NCI-H2029 treated with DMSO at 0.1 percent for 48 hours (cell line): ENCODE results near the gene OR4K2.
"Not testable (repeated sequence)": the region's sequence is repeated elsewhere in the genome, so short reads cannot be mapped to it uniquely, and the experiment has no call there.

Source experiments
- DNase-seq: peaks from one replicate; lab custom pipeline; 2025; lab: John Stamatoyannopoulos, UW

OR4K2 gene, protein sequence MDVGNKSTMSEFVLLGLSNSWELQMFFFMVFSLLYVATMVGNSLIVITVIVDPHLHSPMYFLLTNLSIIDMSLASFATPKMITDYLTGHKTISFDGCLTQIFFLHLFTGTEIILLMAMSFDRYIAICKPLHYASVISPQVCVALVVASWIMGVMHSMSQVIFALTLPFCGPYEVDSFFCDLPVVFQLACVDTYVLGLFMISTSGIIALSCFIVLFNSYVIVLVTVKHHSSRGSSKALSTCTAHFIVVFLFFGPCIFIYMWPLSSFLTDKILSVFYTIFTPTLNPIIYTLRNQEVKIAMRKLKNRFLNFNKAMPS

GRCh38 chr14:19874842-19875241 is at the start of gene OR4K2:
Gene OR4K2 (plus strand): TSS chr14:19875142. CDS start chr14:19876268, 1,126 bp downstream.
- no peak for DNase-seq

GRCh38 chr14:19827626-19828244 is 47.2 kb upstream of the OR4K2 start:
- not testable (repeated sequence) for DNase-seq

- no peak for DNase-seq
Measured at GRCh38 chr14:19828314-19828713, 46.6 kb upstream of the OR4K2 start.

GRCh38 chr14:19834203-19834848 is 40.6 kb upstream of the OR4K2 start:
- DNase-seq = not testable (repeated sequence)

DNA sequence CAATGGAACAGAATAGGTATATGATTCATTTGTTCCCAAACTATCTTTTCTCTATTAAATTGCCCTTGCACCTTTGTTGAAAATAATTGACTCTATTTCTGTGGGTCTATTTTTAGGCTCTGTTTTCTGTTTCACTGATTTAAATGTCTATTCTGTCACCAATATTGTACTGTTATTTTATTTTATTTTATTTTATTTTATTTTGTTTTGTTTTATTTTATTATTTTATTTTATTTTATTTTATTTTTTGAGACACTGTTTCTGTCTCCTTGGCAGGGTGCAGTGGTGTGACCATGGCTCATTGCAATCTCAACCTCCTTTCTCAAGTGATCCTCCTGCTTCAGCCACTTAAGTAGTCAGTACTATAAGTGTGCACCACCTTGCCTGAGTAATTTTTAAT is 36.5 kb upstream of the OR4K2 start:
- no peak for DNase-seq

- DNase-seq = no peak
Measured at GRCh38 chr14:19851365-19851764, 23.6 kb upstream of the OR4K2 start.

- not testable (repeated sequence) for DNase-seq
Measured at GRCh38 chr14:19866061-19866669, 8.8 kb upstream of the OR4K2 start.

DNA sequence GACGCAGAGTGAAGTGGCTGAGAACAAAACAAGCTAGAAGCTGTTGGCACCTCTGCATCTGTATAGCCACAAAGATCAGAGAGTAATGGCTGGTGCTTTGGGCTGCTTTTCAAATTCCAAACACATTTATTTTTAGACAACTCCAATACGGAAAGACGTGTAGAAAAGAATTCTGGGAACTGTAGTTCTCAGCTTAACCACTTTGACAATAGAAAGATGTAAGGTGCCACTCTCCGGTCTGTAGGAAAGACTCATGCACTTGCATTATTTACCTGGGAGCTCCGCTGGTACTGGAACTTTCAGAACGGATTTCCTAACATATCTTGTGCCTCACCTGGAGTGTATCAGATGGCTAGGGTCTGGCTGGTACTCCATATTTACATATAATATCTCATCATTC is 1.8 kb upstream of the OR4K2 start:
- no peak for DNase-seq

- no peak for DNase-seq
Measured at GRCh38 chr14:19878029-19878642, 3.2 kb downstream of the OR4K2 start.

DNA sequence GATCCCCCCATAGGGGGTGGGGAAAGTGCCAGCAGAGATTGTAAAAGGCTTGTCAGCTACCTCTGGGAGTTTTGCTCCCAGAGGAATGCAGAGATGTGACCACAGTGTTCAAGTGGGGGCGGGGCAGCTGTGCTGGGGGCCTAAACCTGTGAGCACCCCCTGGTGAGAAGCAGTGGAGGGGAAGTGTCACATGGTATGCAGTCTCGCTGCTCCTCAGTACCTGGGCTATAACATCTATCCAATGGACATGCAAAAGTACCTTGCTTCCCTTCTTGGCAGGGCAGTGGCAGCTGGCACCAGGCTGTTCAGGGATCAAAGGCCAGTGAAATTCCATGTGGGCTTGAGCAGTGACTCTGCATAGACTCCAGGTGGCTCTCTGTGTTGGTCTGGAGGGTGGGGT is 20.3 kb downstream of the OR4K2 start:
- no peak for DNase-seq

GRCh38 chr14:19900999-19901398 is 26.1 kb downstream of the OR4K2 start:
- no peak for DNase-seq

GRCh38 chr14:19902409-19902808 is 27.5 kb downstream of the OR4K2 start:
- DNase-seq = no peak

DNA sequence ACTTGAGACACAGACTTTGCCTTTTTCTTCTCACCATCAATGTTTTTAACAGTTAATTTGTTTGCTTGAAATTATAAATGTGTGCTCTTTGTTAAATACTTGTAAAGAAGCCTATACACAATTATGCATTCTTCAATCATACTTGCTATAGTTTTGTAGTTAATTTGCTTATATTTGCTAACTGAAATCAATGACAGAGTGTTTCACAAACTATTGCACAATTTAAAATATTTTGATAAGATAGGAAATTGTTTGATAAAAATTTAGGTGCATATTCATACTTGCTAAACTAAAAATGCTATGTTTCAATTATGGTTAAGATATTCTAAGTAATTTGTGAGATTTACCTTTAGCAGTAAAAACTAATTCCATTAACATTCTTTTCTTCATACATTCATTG is 31.7 kb downstream of the OR4K2 start:
- no peak for DNase-seq

DNA sequence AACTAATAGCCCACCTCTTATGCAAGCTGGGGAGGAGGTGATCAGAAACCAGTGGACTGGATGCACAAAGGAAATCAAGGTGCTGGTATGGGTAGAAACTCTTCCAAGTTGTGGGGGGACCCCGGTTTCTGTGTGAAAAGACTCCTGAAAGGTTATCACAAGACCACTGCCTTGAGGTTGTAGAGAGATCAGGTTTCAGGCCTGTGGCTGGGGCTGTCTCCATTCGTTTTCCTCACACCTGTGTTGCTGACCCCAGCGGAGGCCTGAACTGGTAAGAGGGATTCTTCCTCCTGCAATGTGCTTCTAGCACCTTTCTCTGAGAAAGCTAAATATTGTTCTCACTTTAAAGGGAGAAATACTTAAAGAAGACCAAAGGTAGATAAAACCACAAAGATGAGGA is 36.2 kb downstream of the OR4K2 start:
- no peak for DNase-seq

- no peak for DNase-seq
Measured at GRCh38 chr14:19917243-19917642, 42.3 kb downstream of the OR4K2 start.

DNA sequence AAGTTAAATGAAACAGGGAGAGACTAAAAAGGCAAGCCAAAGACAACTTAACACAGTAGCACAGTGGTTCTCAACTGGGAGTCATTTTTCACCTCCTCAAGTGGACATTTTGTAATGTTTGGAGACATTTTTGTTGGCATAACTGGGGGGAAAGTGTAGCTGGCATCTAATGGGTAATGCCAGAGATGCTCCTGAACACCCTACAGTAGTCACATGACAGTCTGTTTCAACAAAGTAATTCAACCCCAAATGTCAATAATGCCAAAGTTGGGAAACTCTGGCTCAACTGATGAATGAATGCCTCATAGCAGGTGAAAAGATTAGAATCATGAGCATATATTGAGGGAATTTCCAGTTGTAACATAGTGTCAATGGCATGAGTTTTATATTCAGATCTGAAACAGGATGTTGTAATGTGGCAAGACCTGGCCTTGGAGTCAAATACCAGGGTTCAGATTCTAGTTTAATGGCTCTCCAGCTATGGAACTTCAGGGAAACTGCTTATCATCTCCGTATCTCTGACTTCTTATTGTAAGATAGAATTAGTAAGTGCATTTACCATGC is 43.1 kb downstream of the OR4K2 start:
- no peak for DNase-seq

DNA sequence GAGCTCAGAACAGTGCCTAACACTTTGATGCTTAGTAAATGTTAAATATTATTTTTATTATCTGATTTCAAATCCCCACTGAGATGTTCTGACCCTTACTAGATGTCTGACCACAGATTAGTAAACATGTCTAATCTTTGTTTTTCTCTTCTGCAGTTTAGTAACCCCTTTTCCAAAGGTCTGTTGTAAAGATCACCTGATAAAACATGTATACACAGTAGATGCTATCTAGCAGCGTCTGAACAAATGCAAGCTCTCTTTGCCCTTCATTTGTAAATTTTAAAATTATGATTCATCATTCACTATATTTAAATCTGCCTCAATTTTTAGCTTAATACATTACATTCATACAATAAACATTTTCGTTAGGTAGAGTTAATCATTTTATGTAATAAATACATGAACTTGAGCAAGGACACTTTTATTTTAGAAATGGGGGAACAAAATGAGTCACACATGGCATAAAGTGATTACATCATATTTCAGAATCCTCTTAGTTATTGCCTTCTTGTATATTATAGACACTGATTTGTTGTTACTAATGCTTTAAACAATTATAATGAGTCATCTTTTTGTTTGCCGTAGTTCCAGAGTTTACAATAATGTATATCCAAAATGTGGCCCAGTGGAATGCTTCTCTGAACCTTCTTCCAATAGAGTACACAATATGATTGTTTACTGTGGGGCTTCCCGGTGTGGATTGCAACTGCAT is 43.8 kb downstream of the OR4K2 start:
- no peak for DNase-seq

DNA sequence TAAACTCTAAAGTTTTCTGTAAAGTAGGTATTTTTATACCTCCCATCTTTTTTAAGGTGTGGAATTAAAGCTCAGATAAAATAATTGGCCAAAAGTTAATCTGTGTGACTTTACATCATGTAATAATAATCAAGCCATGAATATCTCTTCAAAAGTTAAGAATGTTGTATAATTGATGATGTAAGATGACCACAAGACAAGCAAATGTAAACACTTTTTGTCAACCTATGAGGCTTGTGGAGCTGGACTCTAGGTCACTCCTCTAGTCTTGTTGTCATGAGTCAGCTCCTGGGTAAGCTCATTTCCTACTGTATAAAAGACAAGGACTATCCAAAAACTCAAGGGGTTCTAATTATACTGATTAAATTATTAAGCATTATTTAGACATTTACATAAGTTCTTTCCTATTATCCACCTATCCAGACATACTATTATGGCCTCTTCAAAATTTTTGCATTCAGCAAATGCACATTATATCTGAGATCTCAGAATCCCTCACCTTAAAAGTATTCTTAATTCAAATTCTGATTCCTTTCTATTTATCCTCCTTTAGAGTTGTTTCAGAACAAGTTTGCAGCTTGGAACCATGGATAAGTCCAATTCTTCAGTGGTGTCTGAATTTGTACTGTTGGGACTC is 45.2 kb downstream of the OR4K2 start, which contains the start of gene OR4K5:
Gene OR4K5 (plus strand): TSS at position 587 of the 637 bp plus-strand sequence. CDS start 0 bp downstream, at position 587.
- DNase-seq = no peak

DNA sequence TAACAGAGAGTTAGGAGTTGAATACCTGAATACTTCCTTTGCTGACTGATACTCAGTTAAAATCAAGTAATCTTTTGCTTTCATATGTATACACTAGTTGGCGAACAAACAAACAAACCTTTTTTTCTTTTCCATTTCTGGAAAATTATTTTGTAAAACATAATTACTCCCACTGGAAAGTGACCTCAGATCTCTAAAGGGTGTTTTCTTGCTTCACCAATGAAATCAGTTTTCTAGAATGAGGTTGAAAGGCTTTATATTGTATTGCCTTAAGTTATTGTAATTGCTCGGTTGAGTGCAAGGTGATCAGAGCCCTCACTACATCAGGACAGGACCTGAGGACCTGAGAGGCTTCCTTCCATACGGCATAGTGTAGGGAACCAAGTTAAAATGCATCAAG is 55.7 kb downstream of the OR4K2 start, which contains the start of gene OR4K1:
Gene OR4K1 (plus strand): TSS at position 301 of the 400 bp plus-strand sequence. CDS start 4,750 bp downstream, outside the sequence.
- DNase-seq = no peak
